ENCODE measurements around the gene TPTE2. TPM values are rescaled to one million over a fixed set of nuclear protein-coding genes. Genes with fewer than 3 reads are reported as not detected.

TPTE2 gene
- total RNA-seq, 1 donor from 2014 or later = not detected

DNA sequence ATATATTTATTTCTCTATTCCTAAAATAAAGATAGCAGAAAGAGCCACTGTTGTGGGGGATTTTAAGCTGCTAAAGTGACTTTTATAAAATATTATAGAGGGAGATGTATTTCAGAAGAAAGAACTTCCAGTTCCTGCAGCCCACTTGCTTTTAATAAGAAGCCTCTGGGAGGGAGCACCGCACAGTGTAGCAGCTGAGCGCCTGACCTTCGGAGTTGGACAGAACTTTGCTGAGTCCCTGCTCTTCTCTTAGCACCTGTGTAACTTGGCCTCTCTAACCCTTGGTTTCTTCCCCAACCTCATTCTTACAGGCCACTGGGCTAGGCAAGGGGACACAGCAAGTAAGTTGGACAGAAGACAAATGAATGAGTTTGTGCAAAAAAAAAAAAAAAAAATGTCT, 34.8 kb upstream of the TPTE2 start:
- Histone ChIP-seq H3K9ac (ENCODE audit: low read depth in 1 of 3, low read length in 3 of 3) (no peak overlapping the region), H3K4me1 (ENCODE audit: control insufficient read depth in 3 of 3, insufficient read depth in 3 of 3, low read length in 3 of 3) (no peaks in the 10 kb centered on the region), H3K4me3 (ENCODE audit: low read length in 3 of 3) (no peak overlapping the region), H3K36me3 (ENCODE audit: control insufficient read depth in 3 of 3, insufficient read depth in 3 of 3, low read length in 3 of 3) (no peaks in the 10 kb centered on the region), H3K27me3 (ENCODE audit: control insufficient read depth in 3 of 3, insufficient read depth in 3 of 3, low read length in 3 of 3) (peaks cover 0 to 2% (median 0%) of the 10 kb centered on the region in 3 donors), H3K27ac (ENCODE audit: low read depth, low read length) (no peak overlapping the region), H3K9me3 (ENCODE audit: control insufficient read depth in 3 of 3, low read length in 3 of 3) (no peaks in the 10 kb centered on the region)

DNA sequence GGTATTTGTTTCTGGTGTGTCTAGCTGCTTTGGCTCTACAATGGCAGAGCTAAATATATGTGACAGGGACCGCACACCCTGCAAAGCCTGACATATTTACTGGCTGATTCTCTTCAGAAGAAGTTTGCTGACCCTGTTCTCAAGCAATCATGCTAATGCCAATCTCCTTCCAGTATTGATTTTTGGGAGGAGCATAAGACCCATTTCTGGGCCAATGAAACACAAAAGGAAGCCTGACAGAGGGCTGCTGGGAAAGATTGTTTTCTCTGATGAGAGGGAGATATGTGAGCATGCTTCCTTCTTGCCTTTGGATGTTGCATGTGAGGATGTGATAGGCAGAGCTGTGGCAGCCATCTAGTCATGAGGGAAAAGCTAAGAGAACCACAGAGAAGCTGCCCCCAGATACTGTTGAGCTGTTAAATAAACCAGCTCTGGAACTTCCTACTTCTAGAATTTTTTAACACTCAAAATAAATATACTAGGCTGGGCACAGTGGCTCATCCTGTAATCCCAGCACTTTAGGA, 31.4 kb upstream of the TPTE2 start:
- no peaks in the 10 kb centered on the region for H3K4me1 ChIP-seq (ENCODE audit: control insufficient read depth in 3 of 3, insufficient read depth in 3 of 3, low read length in 3 of 3)
- no peaks in the 10 kb centered on the region for H3K36me3 ChIP-seq (ENCODE audit: control insufficient read depth in 3 of 3, insufficient read depth in 3 of 3, low read length in 3 of 3)
- H3K27me3 ChIP-seq (ENCODE audit: control insufficient read depth in 3 of 3, insufficient read depth in 3 of 3, low read length in 3 of 3) = no peaks in the 10 kb centered on the region
- no peaks in the 10 kb centered on the region for H3K9me3 ChIP-seq (ENCODE audit: control insufficient read depth in 3 of 3, low read length in 3 of 3)
- no peak overlapping the region for H3K4me3 ChIP-seq (ENCODE audit: low read length in 3 of 3)
- H3K27ac ChIP-seq (ENCODE audit: low read depth, low read length) = no peak overlapping the region
- no peak overlapping the region for H3K9ac ChIP-seq (ENCODE audit: low read depth in 1 of 3, low read length in 3 of 3)

DNA sequence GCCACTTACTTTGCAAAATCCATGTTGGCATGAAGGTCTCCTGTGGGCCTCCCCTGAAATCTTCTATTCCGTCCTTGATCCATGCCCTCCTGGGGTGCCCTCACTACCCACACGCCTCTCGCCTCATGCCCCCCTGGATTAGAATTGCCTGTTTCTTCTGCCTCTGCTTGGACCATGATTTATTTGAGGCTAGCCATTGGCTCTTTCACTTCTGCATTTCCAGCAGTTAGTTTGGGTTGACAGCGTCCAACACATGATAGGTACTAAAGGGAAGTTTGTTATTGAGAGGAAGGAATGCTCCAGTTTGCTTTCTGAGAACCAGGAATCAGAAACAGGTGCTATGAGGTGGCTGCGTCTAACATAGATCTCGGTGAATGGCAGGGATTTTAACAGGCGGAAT, 30.5 kb upstream of the TPTE2 start:
- no peaks in the 10 kb centered on the region for H3K9me3 ChIP-seq (ENCODE audit: control insufficient read depth in 3 of 3, low read length in 3 of 3)
- H3K36me3 ChIP-seq (ENCODE audit: control insufficient read depth in 3 of 3, insufficient read depth in 3 of 3, low read length in 3 of 3) = no peaks in the 10 kb centered on the region
- H3K4me1 ChIP-seq (ENCODE audit: control insufficient read depth in 3 of 3, insufficient read depth in 3 of 3, low read length in 3 of 3) = no peaks in the 10 kb centered on the region
- H3K4me3 ChIP-seq (ENCODE audit: low read length in 3 of 3) = no peak overlapping the region
- H3K27me3 ChIP-seq (ENCODE audit: control insufficient read depth in 3 of 3, insufficient read depth in 3 of 3, low read length in 3 of 3) = no peaks in the 10 kb centered on the region
- H3K27ac ChIP-seq (ENCODE audit: low read depth, low read length) = no peak overlapping the region
- H3K9ac ChIP-seq (ENCODE audit: low read depth in 1 of 3, low read length in 3 of 3) = no peak overlapping the region

DNA sequence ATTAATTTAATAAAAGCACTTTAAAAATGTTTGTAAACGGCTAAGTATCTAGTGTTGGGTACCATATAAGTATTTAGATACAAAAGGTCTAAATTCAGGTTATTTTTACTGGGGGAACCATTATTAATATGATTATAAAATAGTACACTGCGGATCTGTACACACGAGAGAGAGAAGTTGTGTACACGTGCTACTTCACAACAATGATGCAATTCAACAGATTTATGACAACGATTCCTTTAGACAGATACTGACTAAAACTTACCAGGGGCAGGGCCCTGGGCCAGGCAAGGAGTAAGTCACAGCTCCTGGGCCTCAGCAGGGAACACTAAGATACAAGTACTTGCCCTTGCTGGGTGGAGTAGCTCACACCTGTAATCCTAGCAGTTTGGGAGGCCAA, 29.1 kb upstream of the TPTE2 start:
- H3K27me3 ChIP-seq (ENCODE audit: control insufficient read depth in 3 of 3, insufficient read depth in 3 of 3, low read length in 3 of 3) = no peaks in the 10 kb centered on the region
- H3K4me3 ChIP-seq (ENCODE audit: low read length in 3 of 3) = no peak overlapping the region
- no peak overlapping the region for H3K9ac ChIP-seq (ENCODE audit: low read depth in 1 of 3, low read length in 3 of 3)
- H3K4me1 ChIP-seq (ENCODE audit: control insufficient read depth in 3 of 3, insufficient read depth in 3 of 3, low read length in 3 of 3) = no peaks in the 10 kb centered on the region
- H3K36me3 ChIP-seq (ENCODE audit: control insufficient read depth in 3 of 3, insufficient read depth in 3 of 3, low read length in 3 of 3) = no peaks in the 10 kb centered on the region
- H3K27ac ChIP-seq (ENCODE audit: low read depth, low read length) = no peak overlapping the region
- no peaks in the 10 kb centered on the region for H3K9me3 ChIP-seq (ENCODE audit: control insufficient read depth in 3 of 3, low read length in 3 of 3)

DNA sequence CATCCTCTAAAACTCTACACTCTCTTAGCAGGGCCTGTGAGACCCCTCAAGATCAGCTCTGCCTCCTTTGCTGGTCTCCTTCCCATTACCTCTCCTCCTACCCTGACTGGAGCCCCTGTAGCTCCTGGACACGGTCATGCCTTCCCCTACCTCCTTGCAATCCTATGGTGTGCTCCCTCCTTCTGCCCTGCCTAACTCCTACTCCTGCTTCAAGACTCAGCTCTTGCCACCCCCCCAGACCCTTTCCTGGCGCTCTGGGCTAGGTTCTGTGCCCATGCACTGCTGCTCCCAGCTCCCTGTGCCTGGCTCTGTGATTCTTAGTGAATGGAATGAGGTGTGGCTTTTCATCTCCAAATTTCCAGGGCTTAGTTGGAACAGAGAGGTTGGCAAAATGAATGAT, 28.0 kb upstream of the TPTE2 start:
- H3K4me3 ChIP-seq (ENCODE audit: low read length in 3 of 3) = no peak overlapping the region
- no peaks in the 10 kb centered on the region for H3K9me3 ChIP-seq (ENCODE audit: control insufficient read depth in 3 of 3, low read length in 3 of 3)
- no peak overlapping the region for H3K27ac ChIP-seq (ENCODE audit: low read depth, low read length)
- H3K36me3 ChIP-seq (ENCODE audit: control insufficient read depth in 3 of 3, insufficient read depth in 3 of 3, low read length in 3 of 3) = no peaks in the 10 kb centered on the region
- H3K27me3 ChIP-seq (ENCODE audit: control insufficient read depth in 3 of 3, insufficient read depth in 3 of 3, low read length in 3 of 3) = no peaks in the 10 kb centered on the region
- H3K9ac ChIP-seq (ENCODE audit: low read depth in 1 of 3, low read length in 3 of 3) = no peak overlapping the region
- H3K4me1 ChIP-seq (ENCODE audit: control insufficient read depth in 3 of 3, insufficient read depth in 3 of 3, low read length in 3 of 3) = no peaks in the 10 kb centered on the region

DNA sequence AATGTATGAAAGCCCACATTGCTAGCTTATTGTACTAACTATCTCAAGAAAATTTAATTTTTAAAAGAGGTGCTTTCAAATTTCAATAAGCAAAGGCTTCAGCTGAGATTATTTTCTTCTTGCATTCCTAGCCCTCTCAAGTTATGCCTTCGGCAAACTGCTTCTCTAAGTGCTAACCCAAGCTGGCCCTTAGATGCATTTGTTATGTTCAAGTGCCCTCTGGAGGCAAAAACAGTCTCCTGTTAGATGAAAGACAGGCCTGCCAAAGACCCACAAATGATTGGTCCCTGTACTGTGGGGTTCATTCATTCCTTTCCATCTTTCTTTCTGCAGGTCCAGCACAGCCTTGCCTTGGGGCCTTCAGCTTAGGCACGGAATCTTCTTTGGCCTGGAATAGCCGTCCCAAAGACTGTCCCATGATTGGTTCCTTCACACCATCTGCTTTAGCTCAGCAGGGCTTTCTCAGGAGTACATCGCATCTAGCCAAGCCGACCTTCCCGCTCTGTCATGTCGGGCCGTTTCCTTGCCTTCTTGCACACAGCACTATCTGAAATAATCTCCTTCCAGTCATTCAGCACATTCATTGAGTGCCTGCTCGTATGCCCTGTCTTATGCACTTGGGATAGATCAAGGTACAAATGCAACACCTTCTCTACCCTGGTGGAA, 26.4 kb upstream of the TPTE2 start:
- Histone ChIP-seq H3K9ac (ENCODE audit: low read depth in 1 of 3, low read length in 3 of 3) (no peak overlapping the region), H3K4me3 (ENCODE audit: low read length in 3 of 3) (no peak overlapping the region), H3K27ac (ENCODE audit: low read depth, low read length) (no peak overlapping the region), H3K4me1 (ENCODE audit: control insufficient read depth in 3 of 3, insufficient read depth in 3 of 3, low read length in 3 of 3) (no peaks in the 10 kb centered on the region), H3K9me3 (ENCODE audit: control insufficient read depth in 3 of 3, low read length in 3 of 3) (no peaks in the 10 kb centered on the region), H3K36me3 (ENCODE audit: control insufficient read depth in 3 of 3, insufficient read depth in 3 of 3, low read length in 3 of 3) (no peaks in the 10 kb centered on the region), H3K27me3 (ENCODE audit: control insufficient read depth in 3 of 3, insufficient read depth in 3 of 3, low read length in 3 of 3) (no peaks in the 10 kb centered on the region)

DNA sequence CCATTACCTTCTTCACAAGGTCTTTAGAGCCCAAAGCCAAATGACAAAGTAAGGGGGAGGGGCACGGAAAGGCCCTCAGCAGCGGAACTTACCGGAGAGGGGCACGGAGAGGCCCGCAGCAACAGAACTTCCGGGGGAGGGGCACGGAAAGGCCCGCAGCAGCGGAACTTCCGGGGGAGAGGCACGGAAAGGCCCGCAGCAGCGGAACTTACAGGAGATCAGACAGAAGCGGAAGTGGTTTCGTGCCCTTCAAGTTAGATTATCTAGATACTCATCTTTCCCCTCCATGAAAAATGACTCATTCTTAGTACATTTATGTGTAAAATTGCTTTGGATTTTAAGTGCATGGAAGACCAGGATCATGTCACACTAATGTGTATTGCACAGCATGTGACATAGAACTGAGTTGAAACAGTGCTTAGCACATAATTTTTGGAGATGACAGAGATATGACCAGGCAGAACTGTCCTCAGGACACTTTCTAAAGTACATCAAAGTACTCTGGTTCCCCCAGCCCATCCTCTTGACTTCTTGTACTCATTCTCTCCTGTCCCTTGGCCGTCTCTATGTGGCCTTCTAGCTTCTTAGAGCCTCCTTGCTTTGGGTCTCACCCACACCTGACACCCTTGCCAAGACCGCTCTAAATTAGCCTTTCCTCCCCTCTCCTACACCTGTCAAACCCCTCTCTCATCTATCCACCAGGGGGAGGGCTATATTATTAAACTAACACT, 25.7 kb upstream of the TPTE2 start:
- H3K9me3 ChIP-seq (ENCODE audit: control insufficient read depth in 3 of 3, low read length in 3 of 3) = no peaks in the 10 kb centered on the region
- no peaks in the 10 kb centered on the region for H3K27me3 ChIP-seq (ENCODE audit: control insufficient read depth in 3 of 3, insufficient read depth in 3 of 3, low read length in 3 of 3)
- H3K4me1 ChIP-seq (ENCODE audit: control insufficient read depth in 3 of 3, insufficient read depth in 3 of 3, low read length in 3 of 3) = no peaks in the 10 kb centered on the region
- H3K27ac ChIP-seq (ENCODE audit: low read depth, low read length) = no peak overlapping the region
- peak overlapping the region in 1 of 3 donors; percentile 29 for H3K4me3 ChIP-seq (ENCODE audit: low read length in 3 of 3)
- no peak overlapping the region for H3K9ac ChIP-seq (ENCODE audit: low read depth in 1 of 3, low read length in 3 of 3)
- no peaks in the 10 kb centered on the region for H3K36me3 ChIP-seq (ENCODE audit: control insufficient read depth in 3 of 3, insufficient read depth in 3 of 3, low read length in 3 of 3)

DNA sequence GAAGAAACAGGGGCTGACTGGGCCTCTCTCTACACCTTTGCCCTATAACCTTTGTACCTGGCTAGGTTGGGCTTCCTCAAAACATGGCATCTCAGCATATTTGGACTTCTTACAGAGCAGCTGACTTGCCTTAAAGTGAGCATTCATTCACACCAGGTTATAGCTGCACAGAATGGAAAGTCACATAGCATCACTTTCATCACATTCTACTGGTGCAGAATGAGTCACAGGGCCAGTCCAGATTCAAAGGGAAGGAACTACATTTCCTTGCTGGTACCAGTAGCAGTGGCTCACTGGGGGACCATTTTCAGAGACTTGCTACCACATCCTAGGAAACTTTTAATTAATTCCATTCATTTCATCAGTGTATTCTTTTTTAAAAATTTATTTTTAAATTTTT, 20.3 kb upstream of the TPTE2 start:
- Histone ChIP-seq H3K27me3 (ENCODE audit: control insufficient read depth in 3 of 3, insufficient read depth in 3 of 3, low read length in 3 of 3) (no peaks in the 10 kb centered on the region), H3K9me3 (ENCODE audit: control insufficient read depth in 3 of 3, low read length in 3 of 3) (no peaks in the 10 kb centered on the region), H3K4me1 (ENCODE audit: control insufficient read depth in 3 of 3, insufficient read depth in 3 of 3, low read length in 3 of 3) (no peaks in the 10 kb centered on the region), H3K27ac (ENCODE audit: low read depth, low read length) (no peak overlapping the region), H3K4me3 (ENCODE audit: low read length in 3 of 3) (no peak overlapping the region), H3K36me3 (ENCODE audit: control insufficient read depth in 3 of 3, insufficient read depth in 3 of 3, low read length in 3 of 3) (no peaks in the 10 kb centered on the region), H3K9ac (ENCODE audit: low read depth in 1 of 3, low read length in 3 of 3) (no peak overlapping the region)

DNA sequence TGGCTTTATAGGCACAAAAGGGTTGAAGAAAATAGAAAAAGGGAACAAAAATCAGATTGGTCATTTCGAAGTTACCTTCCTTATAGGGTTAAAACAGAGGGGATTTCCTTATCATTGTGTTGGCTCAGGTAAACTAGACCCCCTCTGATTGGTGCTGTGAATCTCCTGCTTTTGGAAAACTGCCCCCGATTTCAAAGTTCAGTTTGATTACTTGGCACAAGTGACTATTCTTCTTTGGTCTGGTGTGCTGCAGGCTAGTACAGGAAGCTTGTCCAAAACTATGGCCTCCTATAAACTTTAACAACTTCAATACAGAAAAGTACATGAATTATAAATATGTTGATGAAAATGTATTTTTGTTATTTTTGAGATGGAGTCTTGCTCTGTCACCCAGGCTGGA, 13.9 kb upstream of the TPTE2 start:
- Histone ChIP-seq H3K4me1 (ENCODE audit: control insufficient read depth in 3 of 3, insufficient read depth in 3 of 3, low read length in 3 of 3) (no peaks in the 10 kb centered on the region), H3K4me3 (ENCODE audit: low read length in 3 of 3) (no peak overlapping the region), H3K36me3 (ENCODE audit: control insufficient read depth in 3 of 3, insufficient read depth in 3 of 3, low read length in 3 of 3) (no peaks in the 10 kb centered on the region), H3K27ac (ENCODE audit: low read depth, low read length) (no peak overlapping the region), H3K9ac (ENCODE audit: low read depth in 1 of 3, low read length in 3 of 3) (no peak overlapping the region), H3K27me3 (ENCODE audit: control insufficient read depth in 3 of 3, insufficient read depth in 3 of 3, low read length in 3 of 3) (no peaks in the 10 kb centered on the region), H3K9me3 (ENCODE audit: control insufficient read depth in 3 of 3, low read length in 3 of 3) (no peaks in the 10 kb centered on the region)

DNA sequence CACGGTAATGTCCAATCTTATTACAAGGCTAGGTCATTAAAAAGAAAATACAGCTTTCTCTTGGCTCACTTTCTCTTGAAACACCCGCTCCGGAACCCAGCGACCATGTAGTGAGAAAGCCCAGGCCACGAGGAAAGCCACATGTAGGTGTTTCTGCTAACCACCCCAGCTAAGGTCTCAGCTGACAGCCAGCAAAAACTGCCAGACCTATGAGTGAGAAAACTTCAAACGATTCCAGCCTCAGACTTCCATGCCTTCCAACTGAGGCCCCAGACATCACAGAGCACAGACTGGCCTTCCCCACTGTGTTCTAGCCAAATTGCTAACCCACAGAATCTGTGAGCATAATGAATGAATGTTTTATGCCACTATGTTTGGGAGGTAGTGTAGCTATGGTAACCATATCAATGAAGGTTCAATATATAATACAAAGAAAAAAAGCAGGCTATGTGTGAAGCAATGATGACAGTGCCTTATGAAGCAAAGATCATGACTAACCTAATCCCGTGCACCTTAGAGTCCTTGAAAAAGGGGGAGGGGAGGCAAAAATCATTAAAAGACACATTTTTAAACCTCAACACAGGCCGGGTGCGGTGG, 11.9 kb upstream of the TPTE2 start:
- H3K9me3 ChIP-seq (ENCODE audit: control insufficient read depth in 3 of 3, low read length in 3 of 3) = no peaks in the 10 kb centered on the region
- H3K9ac ChIP-seq (ENCODE audit: low read depth in 1 of 3, low read length in 3 of 3) = no peak overlapping the region
- no peak overlapping the region for H3K4me3 ChIP-seq (ENCODE audit: low read length in 3 of 3)
- no peak overlapping the region for H3K27ac ChIP-seq (ENCODE audit: low read depth, low read length)
- no peaks in the 10 kb centered on the region for H3K4me1 ChIP-seq (ENCODE audit: control insufficient read depth in 3 of 3, insufficient read depth in 3 of 3, low read length in 3 of 3)
- H3K36me3 ChIP-seq (ENCODE audit: control insufficient read depth in 3 of 3, insufficient read depth in 3 of 3, low read length in 3 of 3) = no peaks in the 10 kb centered on the region
- H3K27me3 ChIP-seq (ENCODE audit: control insufficient read depth in 3 of 3, insufficient read depth in 3 of 3, low read length in 3 of 3) = no peaks in the 10 kb centered on the region
